GM23338 (cell line): ENCODE measurements around the gene CIB4. TPM values are rescaled to one million over a fixed set of nuclear protein-coding genes. Genes with fewer than 3 reads are reported as not detected.

Source experiments
- ATAC-seq: fragments of 200-7000 bp; cut with Tn5 transposase; 3 replicates; pipeline ENCODE4 v1.9.1; 2020
- DNase-seq: peaks from one replicate; pipeline ENCODE4 v3.0.0-alpha.2; 2015; ENCODE audit warnings: low spot score
- H2AFZ ChIP-seq: fragments of 200-600 bp; sonication (generic); 2 replicates; pipeline ENCODE4 v1.8.0; 2016; ENCODE audit warnings: antibody characterized with exemption, mild to moderate bottlenecking, moderate library complexity
- H3F3A ChIP-seq: fragments of 200-600 bp; sonication (generic); replicated peaks from 2 replicates; pipeline ENCODE4 v1.8.0; 2017; ENCODE audit warnings: antibody characterized with exemption, mixed run types, low read depth
- H3K27ac ChIP-seq: fragments of 200-600 bp; sonication (generic); 2 replicates; pipeline ENCODE4 v1.6.1; 2016; ENCODE audit warnings: low read depth
- H3K27me3 ChIP-seq: fragments of 200-600 bp; sonication (generic); 2 replicates; pipeline ENCODE4 v1.8.0; 2016; ENCODE audit warnings: mild to moderate bottlenecking, mixed run types, moderate library complexity; ENCODE audit not compliant: insufficient read depth
- H3K36me3 ChIP-seq: fragments of 200-600 bp; sonication (generic); 2 replicates; pipeline ENCODE4 v1.8.0; 2016; ENCODE audit warnings: mild to moderate bottlenecking; ENCODE audit not compliant: insufficient read depth
- H3K4me1 ChIP-seq: fragments of 200-600 bp; sonication (generic); 2 replicates; pipeline ENCODE4 v1.8.0; 2016; ENCODE audit warnings: mild to moderate bottlenecking, moderate library complexity; ENCODE audit not compliant: insufficient read depth
- H3K4me2 ChIP-seq: fragments of 200-600 bp; sonication (generic); 2 replicates; pipeline ENCODE4 v1.7.1; 2017; ENCODE audit warnings: mixed run types
- H3K4me3 ChIP-seq: fragments of 200-600 bp; sonication (generic); 2 replicates; pipeline ENCODE4 v1.6.1; 2016; ENCODE audit warnings: mixed run types
- H3K79me2 ChIP-seq: fragments of 200-600 bp; sonication (generic); replicated peaks from 2 replicates; pipeline ENCODE4 v1.8.0; 2017; ENCODE audit warnings: mild to moderate bottlenecking; ENCODE audit not compliant: insufficient read depth
- H3K9me2 ChIP-seq: fragments of 200-600 bp; sonication (generic); 2 replicates; pipeline ENCODE4 v1.8.0; 2017; ENCODE audit not compliant: insufficient read depth
- H4K20me1 ChIP-seq: fragments of 200-600 bp; sonication (generic); replicated peaks from 2 replicates; pipeline ENCODE4 v1.8.0; 2017; ENCODE audit warnings: mild to moderate bottlenecking; ENCODE audit not compliant: insufficient read depth
- H3K27ac Mint-ChIP-seq: 2 replicates; pipeline ENCODE4 v1.8.0; 2020; ENCODE audit warnings: inconsistent platforms, mild to moderate bottlenecking, moderate library complexity, mixed read lengths
- H3K27me3 Mint-ChIP-seq: 3 replicates; pipeline ENCODE4 v1.8.0; 2022; ENCODE audit warnings: low read depth, mild to moderate bottlenecking, moderate library complexity, mixed read lengths, inconsistent platforms; ENCODE audit not compliant: insufficient read depth, poor library complexity
- H3K36me3 Mint-ChIP-seq: 3 replicates; pipeline ENCODE4 v1.8.0; 2021; ENCODE audit warnings: low read depth, mild to moderate bottlenecking, inconsistent platforms, moderate library complexity, mixed read lengths
- H3K4me1 Mint-ChIP-seq: 3 replicates; pipeline ENCODE4 v1.8.0; 2020; ENCODE audit warnings: mild to moderate bottlenecking, inconsistent platforms, mixed read lengths
- H3K4me3 Mint-ChIP-seq: 3 replicates; pipeline ENCODE4 v1.8.0; 2021; ENCODE audit warnings: moderate library complexity, mild to moderate bottlenecking, inconsistent platforms, mixed read lengths
- H3K9me3 Mint-ChIP-seq: 3 replicates; pipeline ENCODE4 v1.8.0; 2020; ENCODE audit warnings: moderate library complexity, mild to moderate bottlenecking, inconsistent platforms, mixed read lengths
- CREB1 ChIP-seq: fragments of 250-450 bp; sonication (Bioruptor Pico); IDR thresholded peaks from 2 replicates; pipeline ENCODE4 v1.5.0; 2020; ENCODE audit warnings: low read depth, mild to moderate bottlenecking, moderate library complexity
- EZH2 ChIP-seq: fragments of 200-600 bp; sonication (generic); IDR thresholded peaks from one replicate; pipeline ENCODE4 v1.8.0; 2017; ENCODE audit warnings: antibody characterized with exemption, mild to moderate bottlenecking, low read depth; ENCODE audit not compliant: unreplicated experiment
- EZH2phosphoT487 ChIP-seq: fragments of 200-600 bp; sonication (generic); IDR thresholded peaks from one replicate; pipeline ENCODE4 v1.8.1; 2018; ENCODE audit warnings: antibody characterized with exemption; ENCODE audit not compliant: unreplicated experiment
- JUNB ChIP-seq: IDR thresholded peaks from one replicate; pipeline ENCODE4 v1.6.1; 2016; ENCODE audit warnings: antibody characterized with exemption; ENCODE audit not compliant: unreplicated experiment
- NANOG ChIP-seq: IDR thresholded peaks from 2 replicates; pipeline ENCODE4 v1.6.1; 2016; ENCODE audit warnings: antibody characterized with exemption, borderline replicate concordance
- POLR2AphosphoS5 ChIP-seq: IDR thresholded peaks from 2 replicates; pipeline ENCODE4 v1.6.1; 2016; ENCODE audit warnings: antibody characterized with exemption, low read depth
- STAT1 ChIP-seq: IDR thresholded peaks from one replicate; pipeline ENCODE4 v1.6.1; 2016; ENCODE audit warnings: antibody characterized with exemption; ENCODE audit not compliant: unreplicated experiment
- ZNF114 ChIP-seq: fragments of 250-450 bp; sonication (Bioruptor Pico); IDR thresholded peaks from 2 replicates; pipeline ENCODE4 v1.5.0; 2020; ENCODE audit warnings: mild to moderate bottlenecking, moderate library complexity
- ZNF331 ChIP-seq: fragments of 250-450 bp; sonication (Bioruptor Pico); IDR thresholded peaks from 2 replicates; pipeline ENCODE4 v1.5.0; 2020; ENCODE audit warnings: low read depth, mild to moderate bottlenecking, moderate library complexity
- polyA plus RNA-seq: library from polyadenylated mRNA; unstranded; fragments of >200 nt; fragmentation: Nextera tagmentation; extraction: Ambion mirVana; gene quantifications from 2 replicates; pipeline ENCODE4 v1.2.1, GENCODE V29; 2016
- total RNA-seq: library from RNA; depleted of rRNA; stranded (reverse); fragments of >200 nt; shearing (Covaris generic); gene quantifications from 2 replicates; pipeline ENCODE4 v1.2.3, GENCODE V29; 2014
- TF ChIP-seq, protein P1 (sequence below): IDR thresholded peaks from 2 replicates; pipeline ENCODE4 v1.6.1; 2016; ENCODE audit warnings: antibody characterized with exemption
- TF ChIP-seq, protein P2 (sequence below): fragments of 250-450 bp; sonication (Bioruptor Pico); IDR thresholded peaks from 2 replicates; pipeline ENCODE4 v1.5.0; 2020; ENCODE audit warnings: mild to moderate bottlenecking, moderate library complexity
- TF ChIP-seq, protein P3 (sequence below), 2 experiments: fragments of 200-600 bp in 1 of 2; sonication (generic) in 1 of 2; conservative IDR thresholded peaks; 2 replicates each; pipeline versions ENCODE4 v1.5.1 to v1.6.1; 2016 to 2017; ENCODE audit warnings: antibody characterized with exemption in 2 of 2, low read depth in 2 of 2, mild to moderate bottlenecking in 2 of 2, moderate library complexity in 1 of 2
- TF ChIP-seq, protein P4 (sequence below): IDR thresholded peaks from one replicate; pipeline ENCODE4 v1.6.1; 2018; ENCODE audit warnings: antibody characterized with exemption; ENCODE audit not compliant: unreplicated experiment

CIB4 gene
- total and polyA plus RNA-seq, 2 experiments from 2014 or later, result not detected

DNA sequence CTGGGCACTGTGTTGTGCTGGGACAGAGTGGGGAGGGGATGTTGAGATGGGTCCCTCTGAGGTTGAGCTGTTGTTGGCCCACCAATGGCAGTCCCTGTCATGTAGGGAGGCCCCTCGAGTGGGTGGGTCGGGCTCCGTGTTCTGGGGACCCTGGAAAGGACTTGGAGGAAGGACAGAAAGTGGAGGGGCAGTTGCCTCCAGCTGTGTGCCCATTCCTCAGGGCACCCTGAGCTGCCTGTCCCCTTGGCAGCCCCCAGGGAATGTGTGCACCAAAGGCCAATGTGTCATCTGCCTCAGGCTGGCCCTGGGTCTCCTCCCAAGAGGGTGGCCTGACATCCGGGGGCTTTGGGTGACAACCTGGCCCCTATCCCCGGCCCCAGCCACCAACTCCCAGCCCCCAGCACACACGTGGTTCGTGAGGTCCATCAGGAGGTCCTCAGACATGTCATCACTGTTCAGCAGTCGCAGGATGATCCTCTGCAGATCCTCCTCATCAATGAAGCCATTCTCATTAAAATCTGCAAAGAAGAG is 57.7 kb downstream of the CIB4 start:
- Mint-ChIP-seq H3K9me3 (no peaks in the 10 kb centered on the region), H3K4me1 (no peaks in the 10 kb centered on the region; the same call in 2 of the 3 replicates), H3K4me3 (no peak overlapping the region), H3K27me3 (peaks cover 3% of the 10 kb centered on the region), H3K27ac (no peak overlapping the region), H3K36me3 (no peaks in the 10 kb centered on the region)
- Histone ChIP-seq H3F3A (no peaks in the 10 kb centered on the region), H3K4me3 (no peak overlapping the region), H3K9me2 (no peaks in the 10 kb centered on the region), H3K79me2 (no peaks in the 10 kb centered on the region), H3K4me1 (no peaks in the 10 kb centered on the region), H3K27ac (no peak overlapping the region), H3K36me3 (no peaks in the 10 kb centered on the region), H4K20me1 (no peaks in the 10 kb centered on the region), H3K4me2 (no peak overlapping the region), H2AFZ (no peak overlapping the region), H3K27me3 (no peaks in the 10 kb centered on the region)
- ATAC-seq, result no peak
- TF ChIP-seq CREB1 (CRISPR knock-in tag), result no peak
- TF ChIP-seq, protein P1, sequence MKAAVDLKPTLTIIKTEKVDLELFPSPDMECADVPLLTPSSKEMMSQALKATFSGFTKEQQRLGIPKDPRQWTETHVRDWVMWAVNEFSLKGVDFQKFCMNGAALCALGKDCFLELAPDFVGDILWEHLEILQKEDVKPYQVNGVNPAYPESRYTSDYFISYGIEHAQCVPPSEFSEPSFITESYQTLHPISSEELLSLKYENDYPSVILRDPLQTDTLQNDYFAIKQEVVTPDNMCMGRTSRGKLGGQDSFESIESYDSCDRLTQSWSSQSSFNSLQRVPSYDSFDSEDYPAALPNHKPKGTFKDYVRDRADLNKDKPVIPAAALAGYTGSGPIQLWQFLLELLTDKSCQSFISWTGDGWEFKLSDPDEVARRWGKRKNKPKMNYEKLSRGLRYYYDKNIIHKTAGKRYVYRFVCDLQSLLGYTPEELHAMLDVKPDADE, result no peak
- TF ChIP-seq JUNB, result no peak
- TF ChIP-seq STAT1, result no peak
- TF ChIP-seq NANOG, result no peak
- no peak for TF ChIP-seq EZH2phosphoT487
- TF ChIP-seq, protein P2, sequence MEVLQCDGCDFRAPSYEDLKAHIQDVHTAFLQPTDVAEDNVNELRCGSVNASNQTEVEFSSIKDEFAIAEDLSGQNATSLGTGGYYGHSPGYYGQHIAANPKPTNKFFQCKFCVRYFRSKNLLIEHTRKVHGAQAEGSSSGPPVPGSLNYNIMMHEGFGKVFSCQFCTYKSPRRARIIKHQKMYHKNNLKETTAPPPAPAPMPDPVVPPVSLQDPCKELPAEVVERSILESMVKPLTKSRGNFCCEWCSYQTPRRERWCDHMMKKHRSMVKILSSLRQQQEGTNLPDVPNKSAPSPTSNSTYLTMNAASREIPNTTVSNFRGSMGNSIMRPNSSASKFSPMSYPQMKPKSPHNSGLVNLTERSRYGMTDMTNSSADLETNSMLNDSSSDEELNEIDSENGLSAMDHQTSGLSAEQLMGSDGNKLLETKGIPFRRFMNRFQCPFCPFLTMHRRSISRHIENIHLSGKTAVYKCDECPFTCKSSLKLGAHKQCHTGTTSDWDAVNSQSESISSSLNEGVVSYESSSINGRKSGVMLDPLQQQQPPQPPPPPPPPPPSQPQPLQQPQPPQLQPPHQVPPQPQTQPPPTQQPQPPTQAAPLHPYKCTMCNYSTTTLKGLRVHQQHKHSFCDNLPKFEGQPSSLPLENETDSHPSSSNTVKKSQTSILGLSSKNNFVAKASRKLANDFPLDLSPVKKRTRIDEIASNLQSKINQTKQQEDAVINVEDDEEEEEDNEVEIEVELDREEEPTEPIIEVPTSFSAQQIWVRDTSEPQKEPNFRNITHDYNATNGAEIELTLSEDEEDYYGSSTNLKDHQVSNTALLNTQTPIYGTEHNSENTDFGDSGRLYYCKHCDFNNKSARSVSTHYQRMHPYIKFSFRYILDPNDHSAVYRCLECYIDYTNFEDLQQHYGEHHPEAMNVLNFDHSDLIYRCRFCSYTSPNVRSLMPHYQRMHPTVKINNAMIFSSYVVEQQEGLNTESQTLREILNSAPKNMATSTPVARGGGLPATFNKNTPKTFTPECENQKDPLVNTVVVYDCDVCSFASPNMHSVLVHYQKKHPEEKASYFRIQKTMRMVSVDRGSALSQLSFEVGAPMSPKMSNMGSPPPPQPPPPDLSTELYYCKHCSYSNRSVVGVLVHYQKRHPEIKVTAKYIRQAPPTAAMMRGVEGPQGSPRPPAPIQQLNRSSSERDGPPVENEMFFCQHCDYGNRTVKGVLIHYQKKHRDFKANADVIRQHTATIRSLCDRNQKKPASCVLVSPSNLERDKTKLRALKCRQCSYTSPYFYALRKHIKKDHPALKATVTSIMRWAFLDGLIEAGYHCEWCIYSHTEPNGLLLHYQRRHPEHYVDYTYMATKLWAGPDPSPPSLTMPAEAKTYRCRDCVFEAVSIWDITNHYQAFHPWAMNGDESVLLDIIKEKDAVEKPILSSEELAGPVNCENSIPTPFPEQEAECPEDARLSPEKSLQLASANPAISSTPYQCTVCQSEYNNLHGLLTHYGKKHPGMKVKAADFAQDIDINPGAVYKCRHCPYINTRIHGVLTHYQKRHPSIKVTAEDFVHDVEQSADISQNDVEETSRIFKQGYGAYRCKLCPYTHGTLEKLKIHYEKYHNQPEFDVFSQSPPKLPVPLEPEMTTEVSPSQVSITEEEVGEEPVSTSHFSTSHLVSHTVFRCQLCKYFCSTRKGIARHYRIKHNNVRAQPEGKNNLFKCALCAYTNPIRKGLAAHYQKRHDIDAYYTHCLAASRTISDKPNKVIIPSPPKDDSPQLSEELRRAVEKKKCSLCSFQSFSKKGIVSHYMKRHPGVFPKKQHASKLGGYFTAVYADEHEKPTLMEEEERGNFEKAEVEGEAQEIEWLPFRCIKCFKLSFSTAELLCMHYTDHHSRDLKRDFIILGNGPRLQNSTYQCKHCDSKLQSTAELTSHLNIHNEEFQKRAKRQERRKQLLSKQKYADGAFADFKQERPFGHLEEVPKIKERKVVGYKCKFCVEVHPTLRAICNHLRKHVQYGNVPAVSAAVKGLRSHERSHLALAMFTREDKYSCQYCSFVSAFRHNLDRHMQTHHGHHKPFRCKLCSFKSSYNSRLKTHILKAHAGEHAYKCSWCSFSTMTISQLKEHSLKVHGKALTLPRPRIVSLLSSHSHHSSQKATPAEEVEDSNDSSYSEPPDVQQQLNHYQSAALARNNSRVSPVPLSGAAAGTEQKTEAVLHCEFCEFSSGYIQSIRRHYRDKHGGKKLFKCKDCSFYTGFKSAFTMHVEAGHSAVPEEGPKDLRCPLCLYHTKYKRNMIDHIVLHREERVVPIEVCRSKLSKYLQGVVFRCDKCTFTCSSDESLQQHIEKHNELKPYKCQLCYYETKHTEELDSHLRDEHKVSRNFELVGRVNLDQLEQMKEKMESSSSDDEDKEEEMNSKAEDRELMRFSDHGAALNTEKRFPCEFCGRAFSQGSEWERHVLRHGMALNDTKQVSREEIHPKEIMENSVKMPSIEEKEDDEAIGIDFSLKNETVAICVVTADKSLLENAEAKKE (CRISPR knock-in tag), result no peak
- TF ChIP-seq POLR2AphosphoS5, result no peak
- TF ChIP-seq, protein P3, sequence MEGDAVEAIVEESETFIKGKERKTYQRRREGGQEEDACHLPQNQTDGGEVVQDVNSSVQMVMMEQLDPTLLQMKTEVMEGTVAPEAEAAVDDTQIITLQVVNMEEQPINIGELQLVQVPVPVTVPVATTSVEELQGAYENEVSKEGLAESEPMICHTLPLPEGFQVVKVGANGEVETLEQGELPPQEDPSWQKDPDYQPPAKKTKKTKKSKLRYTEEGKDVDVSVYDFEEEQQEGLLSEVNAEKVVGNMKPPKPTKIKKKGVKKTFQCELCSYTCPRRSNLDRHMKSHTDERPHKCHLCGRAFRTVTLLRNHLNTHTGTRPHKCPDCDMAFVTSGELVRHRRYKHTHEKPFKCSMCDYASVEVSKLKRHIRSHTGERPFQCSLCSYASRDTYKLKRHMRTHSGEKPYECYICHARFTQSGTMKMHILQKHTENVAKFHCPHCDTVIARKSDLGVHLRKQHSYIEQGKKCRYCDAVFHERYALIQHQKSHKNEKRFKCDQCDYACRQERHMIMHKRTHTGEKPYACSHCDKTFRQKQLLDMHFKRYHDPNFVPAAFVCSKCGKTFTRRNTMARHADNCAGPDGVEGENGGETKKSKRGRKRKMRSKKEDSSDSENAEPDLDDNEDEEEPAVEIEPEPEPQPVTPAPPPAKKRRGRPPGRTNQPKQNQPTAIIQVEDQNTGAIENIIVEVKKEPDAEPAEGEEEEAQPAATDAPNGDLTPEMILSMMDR (conservative IDR thresholded peaks at IDR 0.05; ENCODE audit: low read depth in 2 of 2), result no peak
- TF ChIP-seq ZNF331, result no peak
- TF ChIP-seq, protein P4, sequence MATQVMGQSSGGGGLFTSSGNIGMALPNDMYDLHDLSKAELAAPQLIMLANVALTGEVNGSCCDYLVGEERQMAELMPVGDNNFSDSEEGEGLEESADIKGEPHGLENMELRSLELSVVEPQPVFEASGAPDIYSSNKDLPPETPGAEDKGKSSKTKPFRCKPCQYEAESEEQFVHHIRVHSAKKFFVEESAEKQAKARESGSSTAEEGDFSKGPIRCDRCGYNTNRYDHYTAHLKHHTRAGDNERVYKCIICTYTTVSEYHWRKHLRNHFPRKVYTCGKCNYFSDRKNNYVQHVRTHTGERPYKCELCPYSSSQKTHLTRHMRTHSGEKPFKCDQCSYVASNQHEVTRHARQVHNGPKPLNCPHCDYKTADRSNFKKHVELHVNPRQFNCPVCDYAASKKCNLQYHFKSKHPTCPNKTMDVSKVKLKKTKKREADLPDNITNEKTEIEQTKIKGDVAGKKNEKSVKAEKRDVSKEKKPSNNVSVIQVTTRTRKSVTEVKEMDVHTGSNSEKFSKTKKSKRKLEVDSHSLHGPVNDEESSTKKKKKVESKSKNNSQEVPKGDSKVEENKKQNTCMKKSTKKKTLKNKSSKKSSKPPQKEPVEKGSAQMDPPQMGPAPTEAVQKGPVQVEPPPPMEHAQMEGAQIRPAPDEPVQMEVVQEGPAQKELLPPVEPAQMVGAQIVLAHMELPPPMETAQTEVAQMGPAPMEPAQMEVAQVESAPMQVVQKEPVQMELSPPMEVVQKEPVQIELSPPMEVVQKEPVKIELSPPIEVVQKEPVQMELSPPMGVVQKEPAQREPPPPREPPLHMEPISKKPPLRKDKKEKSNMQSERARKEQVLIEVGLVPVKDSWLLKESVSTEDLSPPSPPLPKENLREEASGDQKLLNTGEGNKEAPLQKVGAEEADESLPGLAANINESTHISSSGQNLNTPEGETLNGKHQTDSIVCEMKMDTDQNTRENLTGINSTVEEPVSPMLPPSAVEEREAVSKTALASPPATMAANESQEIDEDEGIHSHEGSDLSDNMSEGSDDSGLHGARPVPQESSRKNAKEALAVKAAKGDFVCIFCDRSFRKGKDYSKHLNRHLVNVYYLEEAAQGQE, result no peak
- TF ChIP-seq ZNF114, result no peak
- TF ChIP-seq EZH2, result no peak
- DNase-seq, result no peak
